Activated gamma-delta T cell treated with anti-CD3 and anti-CD28 coated beads, Interleukin-2, amount 50 U/mL, for 16 hours (primary cell): ENCODE measurements around the gene CASQ2.

Source experiments
- DNase-seq: peaks from one replicate; pipeline ENCODE4 v3.0.0-alpha.2; 2020; ENCODE audit warnings: low read depth

CASQ2 gene

DNA sequence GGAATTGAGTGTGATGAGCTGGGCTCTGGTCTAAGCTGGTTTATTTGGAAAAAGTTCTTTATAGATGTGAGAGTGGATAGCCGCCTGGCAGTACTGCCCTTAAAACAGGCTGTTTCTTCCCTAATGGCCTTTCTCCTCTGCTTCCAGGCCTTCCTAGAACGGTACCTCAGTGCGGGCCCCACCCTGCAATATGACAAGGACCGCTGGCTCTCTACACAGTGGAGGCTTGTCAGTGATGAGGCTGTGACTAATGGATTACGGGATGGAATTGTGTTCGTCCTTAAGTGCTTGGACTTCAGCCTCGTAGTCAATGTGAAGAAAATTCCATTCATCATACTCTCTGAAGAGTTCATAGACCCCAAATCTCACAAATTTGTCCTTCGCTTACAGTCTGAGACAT, 77.5 kb downstream of the CASQ2 start:
- no peak for DNase-seq

DNA sequence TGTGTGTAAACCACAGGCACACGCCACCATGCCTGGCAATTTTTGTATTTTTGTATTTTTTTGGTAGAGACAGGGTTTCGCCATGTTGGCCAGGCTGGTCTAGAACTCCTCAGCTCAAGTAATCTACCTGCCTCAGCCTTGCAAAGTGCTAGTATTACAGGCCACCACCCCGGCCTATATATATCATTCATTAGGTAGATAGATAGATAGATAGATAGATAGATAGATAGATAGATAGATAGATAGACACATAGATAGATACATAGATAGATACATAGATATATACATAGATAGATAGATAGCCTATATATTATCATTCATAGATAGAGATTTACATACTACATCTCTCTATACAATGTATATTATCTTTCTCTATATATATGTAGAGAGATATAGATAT, 80.8 kb downstream of the CASQ2 start:
- DNase-seq, result no peak

DNA sequence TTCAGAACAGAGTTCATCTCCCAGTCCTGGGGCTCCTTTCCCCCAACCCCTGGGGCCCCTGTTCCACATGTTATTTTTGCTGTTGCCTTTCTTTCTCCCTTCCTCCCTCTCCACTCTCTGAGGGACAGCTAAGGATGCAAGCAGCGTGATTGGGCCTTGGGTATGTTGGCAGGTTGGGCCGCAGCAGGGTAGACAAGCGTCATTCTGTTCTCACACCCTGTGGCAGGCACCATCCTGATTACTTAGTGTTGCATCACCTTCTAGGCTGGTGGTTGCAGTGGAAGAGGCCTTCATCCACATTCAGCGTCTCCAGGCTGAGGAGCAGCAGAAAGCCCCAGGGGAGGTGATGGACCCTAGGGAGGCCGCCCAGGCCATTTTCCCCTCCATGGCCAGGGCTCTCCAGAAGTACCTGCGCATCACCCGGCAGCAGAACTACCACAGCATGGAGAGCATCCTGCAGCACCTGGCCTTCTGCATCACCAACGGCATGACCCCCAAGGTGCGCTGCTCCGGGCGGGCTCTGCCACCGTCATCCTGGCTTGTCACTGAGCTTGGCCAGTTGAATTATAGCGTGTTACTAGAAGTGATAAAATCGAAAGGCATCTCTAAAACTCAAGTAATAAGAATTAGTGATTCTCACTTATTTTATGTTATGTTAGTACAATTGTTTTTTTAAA, 83.3 kb downstream of the CASQ2 start:
- no peak for DNase-seq

DNA sequence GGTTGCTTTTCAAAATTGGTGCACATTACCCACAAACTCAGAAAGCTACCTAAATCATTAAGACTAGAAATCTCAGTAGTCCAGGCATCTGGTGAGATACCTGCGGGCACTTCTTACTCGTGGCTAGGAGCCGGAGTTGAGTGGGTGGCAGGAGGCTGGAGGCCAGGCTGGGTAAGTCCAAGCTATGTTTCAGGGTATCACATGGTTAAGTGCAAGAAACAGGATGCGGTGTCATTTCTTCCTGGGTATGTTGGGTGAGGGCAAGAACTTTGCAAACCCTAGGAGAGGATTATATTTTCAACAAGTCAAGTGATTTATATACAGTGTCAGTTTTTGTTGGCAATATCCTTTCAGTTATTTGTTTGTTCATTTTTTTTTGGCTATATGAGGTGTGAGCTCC, 85.7 kb downstream of the CASQ2 start:
- DNase-seq, result no peak

DNA sequence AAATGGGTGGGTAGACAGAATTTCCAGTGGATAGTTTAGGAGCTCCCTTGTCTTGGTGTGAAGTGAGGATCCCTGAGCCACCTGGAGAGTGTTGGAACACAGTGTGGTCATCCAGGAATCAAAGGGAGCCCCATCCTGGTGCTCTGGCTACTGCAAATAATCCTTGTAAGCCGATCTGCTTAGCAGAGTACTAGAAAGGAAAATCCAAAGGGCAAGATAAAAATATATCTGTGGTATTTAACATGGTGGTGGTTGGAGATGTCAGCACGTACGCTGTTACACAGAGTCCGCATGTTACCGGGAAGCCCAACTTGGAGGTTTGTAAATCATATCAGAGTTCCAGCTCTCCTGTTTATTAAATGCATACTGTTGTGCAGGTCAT, 87.8 kb downstream of the CASQ2 start:
- no peak for DNase-seq

DNA sequence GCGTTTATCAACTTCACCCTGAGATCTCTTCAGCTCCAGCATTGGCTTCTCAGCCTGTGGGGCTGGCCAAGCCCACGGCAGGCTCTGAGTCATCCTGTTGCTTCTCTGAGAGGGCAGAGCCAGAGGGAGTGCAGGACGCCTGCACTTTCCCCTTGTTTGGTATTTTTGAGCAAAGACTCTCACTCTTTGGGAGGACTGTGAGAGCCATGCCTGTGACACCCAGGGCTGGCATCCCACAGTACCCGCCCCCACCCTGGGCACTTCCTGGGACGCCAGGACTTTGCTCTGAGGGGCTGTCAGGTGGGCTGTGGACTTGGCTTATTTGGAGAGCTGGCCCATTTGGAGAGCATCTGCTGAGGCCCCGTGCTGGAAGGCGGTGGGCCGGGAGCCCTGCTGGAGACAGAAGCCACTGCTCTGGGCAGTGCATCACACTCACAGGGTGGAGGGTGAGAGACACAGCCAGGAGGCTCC, 89.3 kb downstream of the CASQ2 start:
- no peak for DNase-seq

DNA sequence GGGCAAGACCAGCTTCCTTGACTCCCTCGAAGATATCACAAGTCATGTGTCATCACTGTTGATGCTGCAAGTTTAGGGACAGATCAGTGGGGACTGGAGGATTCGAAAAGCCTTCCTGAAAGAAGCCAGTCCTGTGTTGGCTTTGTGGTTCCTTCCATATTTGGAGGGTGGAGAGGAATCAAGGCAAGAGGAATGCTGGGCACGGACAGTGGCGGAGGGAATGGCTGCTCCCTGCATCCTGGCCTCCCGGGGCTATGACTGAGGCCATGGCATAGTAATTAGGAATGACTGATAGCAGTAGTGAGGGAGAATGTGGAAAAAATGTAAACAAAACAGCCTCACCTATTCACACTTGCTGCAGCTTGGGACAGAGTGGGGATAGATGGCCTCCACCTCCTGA, 90.4 kb downstream of the CASQ2 start:
- DNase-seq, result no peak

DNA sequence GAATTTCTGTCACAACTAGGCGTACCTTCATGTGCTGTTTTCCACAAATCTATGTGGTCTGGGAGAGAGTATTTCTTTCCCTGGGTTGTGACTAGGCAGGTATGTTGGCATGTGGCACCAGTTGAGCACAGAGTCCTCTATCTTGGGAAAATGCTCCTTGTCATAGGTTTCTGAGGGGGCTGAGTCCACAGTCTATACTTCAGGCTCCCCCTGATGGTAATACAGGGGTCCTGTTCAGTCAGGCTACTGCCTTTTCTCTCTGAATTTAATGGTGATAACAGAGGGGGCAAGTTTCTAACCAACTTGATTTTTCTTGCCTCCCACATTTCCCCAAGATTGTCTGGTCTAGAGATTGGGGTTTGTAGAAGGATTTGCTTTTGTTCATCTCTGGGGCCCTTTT, 90.9 kb downstream of the CASQ2 start:
- no peak for DNase-seq

DNA sequence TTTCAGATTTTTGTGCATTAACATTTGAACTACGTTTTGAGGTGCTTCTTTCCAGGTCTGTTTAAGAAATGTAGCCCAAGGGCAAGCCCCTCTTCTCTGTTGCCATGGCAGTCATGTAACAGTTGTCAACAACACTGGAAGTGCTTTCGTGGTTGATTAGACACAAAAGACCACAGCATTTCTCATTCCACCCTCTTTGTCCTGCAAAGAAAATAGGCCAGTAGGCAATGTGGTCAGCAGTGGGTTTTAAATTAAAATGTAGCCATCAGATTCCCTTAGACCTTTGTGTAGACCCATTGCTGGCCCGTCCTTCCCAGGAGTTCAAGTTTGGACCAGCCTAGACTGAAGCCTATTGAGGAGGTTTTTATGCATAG, 91.3 kb downstream of the CASQ2 start:
- no peak for DNase-seq

DNA sequence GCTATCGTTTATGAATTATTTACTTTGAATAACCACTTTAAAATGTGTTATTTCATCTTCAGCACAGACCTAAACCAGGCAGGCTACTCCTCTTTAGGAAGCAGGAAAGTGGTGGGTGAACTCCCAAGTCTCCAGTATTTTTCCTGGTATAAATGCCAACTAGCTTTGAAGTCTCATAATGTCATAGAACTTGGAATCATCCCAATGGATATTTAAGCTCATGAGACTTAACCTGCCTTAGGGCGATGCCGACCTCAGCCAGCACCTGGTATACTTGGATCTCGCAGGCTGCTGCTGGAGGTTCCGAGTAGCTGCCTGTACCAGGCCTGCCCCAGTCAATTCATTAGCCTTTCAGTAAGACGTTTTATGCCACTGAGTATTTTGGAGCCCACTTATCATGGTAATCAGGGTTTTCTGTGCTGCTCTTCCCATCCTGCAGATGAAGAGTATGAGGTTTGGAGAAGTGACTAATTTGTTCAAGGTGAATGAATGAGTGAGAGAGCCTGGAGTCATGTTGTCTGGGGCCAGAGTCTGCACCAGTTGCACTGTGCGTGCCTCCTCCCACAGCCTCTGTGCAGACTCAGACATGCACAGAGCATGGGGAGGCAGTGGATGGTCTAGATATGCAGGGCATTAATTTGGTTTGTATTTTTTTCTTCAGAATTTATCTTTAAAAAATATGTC, 91.9 kb downstream of the CASQ2 start:
- no peak for DNase-seq

DNA sequence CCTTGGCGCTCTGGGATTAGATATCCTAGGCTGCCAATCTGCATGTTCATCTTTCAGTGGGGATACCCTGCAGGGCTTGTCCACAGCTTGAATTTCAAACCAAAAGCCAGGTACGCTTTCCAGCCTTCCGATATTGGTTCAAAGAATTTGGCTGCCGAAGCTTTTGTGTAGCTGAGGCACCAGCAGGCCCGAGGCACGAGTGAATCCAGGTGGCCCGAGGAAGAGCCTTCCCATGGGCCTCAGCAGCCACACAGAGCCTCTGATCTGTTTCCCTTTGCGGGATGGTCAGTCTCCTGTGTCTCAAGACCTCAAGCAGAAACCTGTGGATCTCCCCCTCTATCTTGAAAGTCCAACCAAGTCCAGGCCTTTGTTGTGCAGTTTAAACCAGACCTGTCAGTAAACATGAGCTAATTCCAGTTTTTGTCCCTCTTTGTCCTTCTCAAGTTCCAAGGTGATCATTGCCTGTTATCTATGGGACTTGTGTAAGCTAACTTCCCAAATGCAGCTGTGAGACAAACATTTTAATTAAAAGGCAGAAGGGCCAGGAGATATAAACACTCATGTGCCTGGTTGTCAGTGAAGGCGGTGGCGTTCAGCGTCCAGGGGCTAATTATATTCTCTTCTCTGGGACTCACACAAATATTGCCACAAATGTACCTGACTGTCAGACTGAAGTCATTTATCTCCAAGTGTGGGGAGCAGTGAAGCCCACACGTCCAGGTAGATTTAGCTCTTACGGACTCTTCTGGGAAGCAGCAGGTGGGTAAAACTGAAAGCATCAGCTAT, 96.1 kb downstream of the CASQ2 start:
- DNase-seq, result no peak

DNA sequence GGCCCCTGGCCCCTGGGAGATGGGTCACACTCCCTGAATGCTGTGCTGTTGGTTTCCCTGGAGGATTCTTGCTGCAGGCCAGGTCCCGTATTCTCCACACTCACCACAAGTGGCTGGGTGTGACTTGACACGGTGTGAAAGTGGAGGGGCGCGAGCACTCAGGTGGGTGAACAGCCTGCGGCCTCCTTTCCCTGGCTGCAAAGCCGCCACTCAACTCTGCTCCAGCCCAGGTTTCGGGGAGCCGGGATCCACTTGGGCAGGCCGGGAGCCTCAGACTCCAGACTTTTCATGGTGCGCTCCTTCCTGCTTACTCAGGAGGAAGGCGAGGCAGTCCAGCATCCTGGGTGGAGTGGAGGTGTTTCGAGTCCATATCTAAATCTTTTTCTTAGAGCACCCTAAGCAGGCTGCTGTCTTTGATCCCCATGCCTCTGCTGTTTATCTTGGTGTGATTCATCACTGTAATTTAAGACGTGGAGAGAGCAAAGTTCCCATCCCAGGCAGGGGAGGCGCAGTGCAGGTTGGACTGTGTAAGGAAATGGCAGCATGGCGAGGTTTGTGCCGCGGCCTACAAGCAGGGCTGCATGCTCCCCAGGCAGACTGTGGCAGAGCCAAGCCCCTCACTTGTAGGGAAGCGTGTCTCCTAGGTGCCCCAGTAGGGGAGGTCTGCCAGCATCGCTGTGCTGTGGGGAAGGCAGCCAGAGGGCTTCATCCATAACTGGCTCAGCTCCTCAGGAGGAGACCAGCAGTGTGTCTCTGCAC, 97.2 kb downstream of the CASQ2 start:
- no peak for DNase-seq

DNA sequence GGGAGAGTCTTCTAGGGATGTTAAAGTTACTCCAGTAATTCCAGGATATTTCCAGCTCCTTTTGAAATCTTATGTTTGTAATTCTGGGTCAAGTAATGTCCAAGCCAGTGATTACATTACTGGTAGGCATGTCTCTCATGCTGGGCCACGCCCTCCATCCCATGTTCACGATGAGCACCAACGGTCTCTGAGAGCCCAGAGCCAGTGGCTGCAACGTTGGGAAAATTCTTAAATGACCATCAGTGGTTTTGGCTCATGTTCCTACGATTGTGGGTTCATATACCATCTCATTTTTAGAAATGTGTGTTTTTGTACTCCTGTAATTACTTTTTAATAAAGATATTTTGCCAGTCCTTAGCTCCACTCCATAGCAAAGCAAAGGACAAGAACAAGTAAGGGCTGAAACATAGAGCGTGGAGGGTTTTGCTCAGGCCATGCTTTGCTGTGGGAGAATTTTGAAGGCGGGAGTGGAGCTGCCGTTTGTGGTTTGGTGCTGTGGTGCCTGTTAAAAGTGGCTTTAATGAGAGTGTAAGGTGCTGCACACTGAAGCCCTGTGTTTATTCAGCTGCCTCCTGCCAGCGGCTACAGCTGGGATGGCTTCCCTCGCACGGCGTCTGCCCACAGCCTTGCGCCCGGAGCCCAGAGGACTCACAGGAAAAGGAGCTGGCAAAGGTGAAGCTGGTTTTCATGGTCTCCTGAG, 97.9 kb downstream of the CASQ2 start:
- no peak for DNase-seq

DNA sequence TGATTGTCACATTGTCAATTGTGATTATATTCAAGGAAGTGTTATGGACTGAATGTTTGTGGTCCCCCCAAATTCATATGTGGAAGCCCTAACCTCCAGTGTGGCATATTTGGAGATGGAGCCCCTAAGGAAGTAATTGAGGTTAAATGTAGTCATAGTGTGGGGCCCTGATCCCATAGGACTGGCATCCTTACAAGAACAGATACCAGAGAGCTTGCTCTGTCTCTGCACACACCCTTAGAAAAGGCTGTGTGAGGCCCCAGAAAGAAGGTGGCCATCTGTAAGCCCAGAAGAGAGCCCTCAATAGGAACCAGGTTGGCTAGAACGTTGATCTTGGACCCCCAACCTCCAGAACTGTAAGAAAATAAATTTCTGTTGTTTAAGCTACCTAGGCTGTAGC, 98.6 kb downstream of the CASQ2 start:
- no peak for DNase-seq

DNA sequence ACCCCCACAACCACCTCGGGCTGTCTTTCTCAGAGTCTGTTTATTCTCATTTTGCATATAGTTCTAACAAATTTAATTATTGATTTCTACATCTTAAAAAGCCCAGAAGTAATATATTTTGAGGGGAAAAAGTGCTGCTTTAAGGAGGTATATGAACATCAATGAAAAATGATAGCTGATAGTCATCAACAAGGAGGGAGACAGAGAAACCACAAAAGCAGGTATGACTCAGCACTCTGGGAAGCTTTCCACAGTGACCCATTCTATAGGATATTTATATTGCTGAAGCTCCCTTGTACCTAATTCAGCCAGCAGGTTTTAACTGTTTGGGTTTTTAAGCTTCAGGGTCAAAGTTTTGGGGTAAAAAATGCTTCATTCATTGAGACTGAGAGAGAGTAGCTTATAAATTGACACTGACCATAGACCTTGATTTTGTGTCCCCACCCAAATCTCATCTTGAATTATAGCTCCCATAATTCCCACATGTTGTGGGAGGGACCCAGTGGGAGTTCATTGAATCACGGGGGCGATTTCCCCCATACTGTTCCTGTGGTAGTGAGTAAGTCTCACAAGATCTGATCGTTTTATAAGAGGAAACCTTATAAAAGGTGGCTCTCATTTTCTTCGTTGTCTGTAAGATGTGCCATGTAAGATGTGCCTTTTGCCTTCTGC, 99.4 kb downstream of the CASQ2 start:
- DNase-seq, result no peak

DNA sequence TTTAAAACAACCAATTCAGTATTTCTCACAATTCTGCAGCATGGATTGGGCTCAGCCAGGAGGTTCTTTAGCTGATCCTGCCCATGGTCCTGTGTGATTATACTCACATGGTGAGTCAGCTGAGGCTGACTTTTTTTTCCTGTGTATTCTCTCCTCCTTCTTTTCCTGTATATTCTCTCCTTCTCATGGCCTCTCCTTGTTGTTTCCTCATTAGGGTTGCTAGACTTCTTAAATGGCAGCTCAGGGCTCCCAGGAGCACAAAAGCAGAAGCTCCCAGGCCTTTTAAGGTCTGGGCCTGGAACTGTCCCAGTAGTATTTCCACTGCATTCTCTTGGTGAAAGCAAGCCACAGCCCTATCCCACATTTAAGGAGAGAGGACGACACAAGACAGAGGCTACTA, 99.9 kb downstream of the CASQ2 start:
- DNase-seq, result no peak

DNA sequence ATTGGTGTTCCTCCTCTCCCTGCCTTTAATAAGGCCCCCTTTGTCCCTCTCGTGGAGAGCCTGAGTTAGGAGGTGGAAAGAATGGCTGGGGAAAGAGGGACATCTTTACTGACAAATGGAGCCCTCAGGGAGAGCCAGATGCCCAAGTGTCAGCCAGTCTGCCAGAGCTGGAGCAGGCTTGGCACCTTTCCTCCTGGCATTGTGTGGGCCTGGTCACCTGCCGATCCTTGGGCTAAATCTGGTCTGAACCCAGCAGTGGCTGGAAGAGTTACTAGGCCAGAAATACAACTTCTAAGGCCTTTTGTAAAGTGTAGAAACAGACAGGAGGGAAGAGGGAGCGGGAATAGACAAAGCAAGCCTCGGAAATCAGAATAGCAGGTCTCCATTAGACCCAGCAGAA, 101.8 kb downstream of the CASQ2 start:
- no peak for DNase-seq

DNA sequence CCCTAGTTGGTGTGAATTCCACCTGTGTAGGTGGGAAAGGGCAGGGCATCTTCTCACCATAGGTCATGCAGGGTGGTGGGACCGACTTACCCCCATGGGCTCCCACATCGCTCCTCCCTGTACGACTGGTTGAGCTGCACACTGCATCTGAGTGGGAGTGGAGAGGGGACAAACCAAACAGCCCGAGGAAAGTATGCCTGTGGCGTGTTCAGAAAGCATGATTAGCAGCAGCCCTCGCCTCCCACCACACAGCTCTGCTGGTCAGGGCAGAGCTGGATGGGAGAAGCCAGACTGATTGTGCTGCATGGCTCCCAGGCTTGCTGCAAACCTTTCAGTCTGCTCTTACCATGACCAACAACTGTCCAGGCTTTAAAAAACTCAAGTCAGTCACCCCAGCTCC, 102.3 kb downstream of the CASQ2 start:
- no peak for DNase-seq

DNA sequence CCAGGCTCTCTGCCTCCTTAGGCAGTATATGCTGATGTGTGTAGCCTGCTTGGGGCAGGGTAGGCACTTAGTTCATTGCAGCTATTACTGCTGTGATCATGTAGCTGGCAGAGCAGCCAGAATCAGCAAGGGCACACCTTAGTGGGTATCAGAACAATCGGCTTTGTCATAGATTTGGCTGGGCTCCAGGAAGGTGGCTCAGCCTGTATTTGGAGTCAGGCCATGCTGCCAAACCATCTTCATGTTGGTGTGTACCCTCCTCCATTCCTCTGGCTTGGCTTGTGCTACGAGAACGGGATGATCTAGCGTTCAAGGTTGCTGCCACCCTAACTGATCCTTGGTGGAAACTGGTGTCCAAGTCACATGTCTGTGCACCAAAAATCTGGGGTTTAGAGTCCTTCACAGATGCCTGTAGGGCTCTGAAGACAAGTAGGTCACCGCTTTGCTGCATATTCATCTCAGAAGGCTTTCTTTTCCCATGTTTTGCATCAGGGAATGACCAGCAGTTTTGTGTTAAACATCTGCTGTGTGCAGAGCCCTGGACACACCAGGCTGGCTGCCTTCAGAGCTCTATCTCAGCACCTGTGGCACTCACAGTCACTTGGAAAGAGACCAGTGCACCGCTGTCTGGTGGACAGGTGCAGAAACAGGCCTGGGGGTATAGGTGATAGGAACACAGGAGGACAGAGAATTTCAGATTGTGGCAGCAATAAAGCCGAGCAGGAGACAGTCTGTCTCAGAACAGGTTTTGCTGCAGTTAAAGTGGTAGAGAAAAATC, 103.0 kb downstream of the CASQ2 start:
- no peak for DNase-seq

DNA sequence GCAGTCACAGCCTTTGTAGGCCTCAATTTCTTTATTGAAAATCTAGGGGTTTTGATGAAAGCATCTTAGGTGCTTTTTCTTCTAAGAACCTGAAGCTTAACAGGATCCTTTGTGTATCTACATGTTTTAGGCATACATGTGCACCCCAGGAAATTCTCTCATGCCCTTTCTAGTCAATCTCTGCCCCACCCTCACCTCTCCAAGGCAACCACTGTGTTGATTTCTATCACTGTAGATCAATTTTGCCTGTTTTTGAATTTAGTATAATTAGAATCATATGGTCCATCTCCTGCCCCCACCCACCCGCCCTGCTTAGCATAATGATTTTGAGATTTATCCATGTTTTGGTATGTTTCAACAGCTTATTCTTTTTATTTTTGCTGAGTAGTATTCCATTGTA, 107.4 kb downstream of the CASQ2 start:
- no peak for DNase-seq

DNA sequence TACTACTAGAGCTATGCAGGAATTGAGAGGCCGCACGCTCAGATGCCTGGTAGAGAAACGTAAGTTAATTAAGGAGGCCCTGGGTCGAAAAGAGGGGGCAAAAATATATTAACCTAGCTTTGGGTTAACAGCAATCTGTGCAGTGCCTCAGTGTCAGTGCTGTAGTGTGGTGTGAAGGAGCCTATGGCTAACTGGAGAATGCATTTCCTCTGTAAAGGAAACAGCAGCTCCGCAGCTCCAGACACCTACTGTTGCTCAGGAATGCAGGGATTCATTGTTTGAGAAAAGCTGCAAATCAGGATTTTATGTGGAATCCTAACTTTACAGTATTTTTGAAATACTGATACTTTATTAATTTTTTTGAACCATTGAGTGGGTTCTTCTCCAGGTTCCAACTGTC, 108.4 kb downstream of the CASQ2 start:
- no peak for DNase-seq
